ENCODE results near the gene DUSP1.

Gene DUSP1

GRCh38 chr5:172721455-172722326, 49.3 kb downstream of the DUSP1 start:
- DNase-seq = no peak

GRCh38 chr5:172720655-172721054, 50.3 kb downstream of the DUSP1 start:
- DNase-seq = no peak

- no peak for DNase-seq
Observed at GRCh38 chr5:172719211-172719610, 51.8 kb downstream of the DUSP1 start.

- DNase-seq = no peak
Observed at GRCh38 chr5:172718527-172719114, 52.4 kb downstream of the DUSP1 start.

All from DMS153 (cell line).